ENCODE results near the gene SCFD2. TPM values are rescaled to one million over a fixed set of nuclear protein-coding genes. Genes with fewer than 3 reads are reported as not detected.

The SCFD2 gene
- total RNA-seq, 2 experiments from 2014 or later: 21.6 to 22.5 TPM

DNA sequence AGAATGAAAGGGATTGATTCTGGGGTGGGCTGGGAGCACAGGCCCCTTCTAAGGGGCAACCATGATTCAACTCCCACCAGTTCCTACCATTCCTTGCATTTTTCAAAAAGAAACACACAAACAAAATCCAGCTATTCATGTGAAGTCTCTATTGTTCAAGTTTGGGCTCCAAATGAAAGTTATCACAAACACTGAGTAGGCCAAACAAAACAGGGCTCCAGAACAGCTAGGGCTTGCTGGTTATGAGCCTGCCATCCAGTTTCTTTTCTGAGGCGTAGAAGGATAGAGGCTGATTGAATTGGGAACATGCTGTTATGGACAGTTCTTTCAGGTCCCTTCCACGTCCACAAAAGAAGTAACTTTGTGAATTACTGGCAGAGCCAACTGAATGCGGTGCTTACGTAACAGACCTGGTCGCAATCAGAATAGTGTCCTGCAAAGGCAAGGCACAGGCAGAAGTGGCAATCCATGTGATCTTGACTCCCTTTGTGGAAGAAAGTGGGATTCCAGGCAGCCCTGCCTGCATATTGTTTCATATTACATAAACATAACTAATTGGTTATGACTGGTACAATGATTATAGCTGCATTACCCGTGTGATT is 244.5 kb downstream of the SCFD2 start:
- Mint-ChIP-seq H3K4me1 (peaks cover 15% of the 10 kb centered on the region), H3K36me3 (ENCODE audit: low read depth) (peaks cover 12% of the 10 kb centered on the region), H3K27me3 (no peaks in the 10 kb centered on the region), H3K4me3 (no peak overlapping the region), H3K9me3 (ENCODE audit: low read depth) (peaks cover under 1% of the 10 kb centered on the region), H3K27ac (no peak overlapping the region)
- ChIA-PET CTCF (no interaction called here), POLR2A (no interaction called here)
- no peak for DNase-seq
- intact Hi-C loops (cut with DNase I, micrococcal nuclease): no loop called here
- no peak for ATAC-seq

DNA sequence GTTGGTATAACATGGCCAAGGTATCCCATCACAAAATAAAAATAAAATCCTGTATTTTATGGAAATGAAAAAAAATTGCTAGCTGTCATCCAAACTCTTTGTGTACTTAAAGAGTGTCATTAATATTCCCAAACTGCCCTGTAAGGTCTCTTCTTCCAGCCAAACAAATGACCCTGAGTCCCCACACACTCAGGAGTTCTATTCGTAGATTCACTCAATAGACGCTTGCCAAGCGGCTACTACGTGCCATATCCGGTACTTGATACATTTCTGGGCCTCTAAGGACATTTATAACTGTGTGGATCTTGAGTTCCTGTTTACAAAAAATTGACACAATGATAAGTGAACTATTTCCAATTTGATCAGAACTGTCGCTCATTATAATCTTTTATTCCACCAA is 245.1 kb downstream of the SCFD2 start:
- DNase-seq (no peak), ATAC-seq (no peak)
- ChIA-PET CTCF (no interaction called here), POLR2A (no interaction called here)
- intact Hi-C loops (cut with DNase I, micrococcal nuclease): no loop called here
- Mint-ChIP-seq H3K4me3 (no peak overlapping the region), H3K4me1 (peaks cover 17% of the 10 kb centered on the region), H3K27ac (no peak overlapping the region), H3K9me3 (ENCODE audit: low read depth) (peaks cover 1% of the 10 kb centered on the region), H3K27me3 (no peaks in the 10 kb centered on the region), H3K36me3 (ENCODE audit: low read depth) (peaks cover 18% of the 10 kb centered on the region)

GRCh38 chr4:53119680-53120079 is 246.2 kb downstream of the SCFD2 start:
- CTCF ChIA-PET: no interaction called here
- ATAC-seq: no peak
- Mint-ChIP-seq H3K4me1 (peaks cover 19% of the 10 kb centered on the region), H3K27ac (no peak overlapping the region), H3K4me3 (no peak overlapping the region), H3K36me3 (ENCODE audit: low read depth) (peaks cover 25% of the 10 kb centered on the region), H3K27me3 (no peaks in the 10 kb centered on the region), H3K9me3 (ENCODE audit: low read depth) (peaks cover 5% of the 10 kb centered on the region)
- intact Hi-C loops (cut with DNase I, micrococcal nuclease): loop anchor here in 1 of 2 experiments (5.0 kb wide), 1 partner anchor 52 kb away; no protein-coding TSS in a partner anchor
- POLR2A ChIA-PET: no interaction called here
- DNase-seq: no peak

- ChIA-PET POLR2A (no interaction called here), CTCF (interaction anchor here (0.7 kb wide), 1 partner anchor 1047 kb away, joined by 3 read pairs; no protein-coding TSS in a partner anchor)
- no peak for ATAC-seq
- Mint-ChIP-seq H3K4me1 (peaks cover 25% of the 10 kb centered on the region), H3K27ac (no peak overlapping the region), H3K9me3 (ENCODE audit: low read depth) (peaks cover 5% of the 10 kb centered on the region), H3K36me3 (ENCODE audit: low read depth) (peaks cover 26% of the 10 kb centered on the region), H3K27me3 (no peaks in the 10 kb centered on the region), H3K4me3 (no peak overlapping the region)
- DNase-seq: no peak
- intact Hi-C loops (cut with DNase I, micrococcal nuclease): loop anchor here in 1 of 2 experiments (5.0 kb wide), 1 partner anchor 51 kb away; no protein-coding TSS in a partner anchor
Observed at GRCh38 chr4:53118676-53119075, 247.2 kb downstream of the SCFD2 start.

DNA sequence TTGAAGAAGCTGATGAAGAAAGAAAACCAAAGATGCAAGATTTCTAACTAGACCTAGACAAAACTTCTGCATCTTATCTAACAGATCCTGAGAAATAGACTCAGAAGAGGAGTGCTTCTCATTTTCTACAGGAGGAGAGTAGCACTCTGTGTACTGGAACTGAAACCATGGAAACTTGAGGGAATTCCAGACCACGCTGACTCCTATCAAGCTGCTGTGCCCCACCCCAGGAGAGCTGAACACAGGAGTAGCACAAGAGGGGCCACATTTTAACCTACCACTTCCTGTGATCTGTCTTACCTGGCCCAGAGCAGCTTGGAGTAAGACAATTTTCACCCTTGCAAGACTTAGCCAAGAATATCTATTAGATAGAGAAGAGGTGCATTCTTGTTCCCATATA is 248.9 kb downstream of the SCFD2 start:
- Mint-ChIP-seq H3K9me3 (ENCODE audit: low read depth) (peaks cover 8% of the 10 kb centered on the region), H3K27me3 (no peaks in the 10 kb centered on the region), H3K4me1 (peaks cover 33% of the 10 kb centered on the region), H3K4me3 (no peak overlapping the region), H3K27ac (peak overlapping the region; percentile 55), H3K36me3 (ENCODE audit: low read depth) (peaks cover 38% of the 10 kb centered on the region)
- ChIA-PET POLR2A (no interaction called here), CTCF (interaction anchor here (1.5 kb wide), 1 partner anchor 15 kb away, joined by 3 read pairs; no protein-coding TSS in a partner anchor)
- ATAC-seq (no peak), DNase-seq (no peak)
- intact Hi-C loops (cut with DNase I, micrococcal nuclease): loop anchor here in 1 of 2 experiments (5.0 kb wide), 1 partner anchor 50 kb away; no protein-coding TSS in a partner anchor

DNA sequence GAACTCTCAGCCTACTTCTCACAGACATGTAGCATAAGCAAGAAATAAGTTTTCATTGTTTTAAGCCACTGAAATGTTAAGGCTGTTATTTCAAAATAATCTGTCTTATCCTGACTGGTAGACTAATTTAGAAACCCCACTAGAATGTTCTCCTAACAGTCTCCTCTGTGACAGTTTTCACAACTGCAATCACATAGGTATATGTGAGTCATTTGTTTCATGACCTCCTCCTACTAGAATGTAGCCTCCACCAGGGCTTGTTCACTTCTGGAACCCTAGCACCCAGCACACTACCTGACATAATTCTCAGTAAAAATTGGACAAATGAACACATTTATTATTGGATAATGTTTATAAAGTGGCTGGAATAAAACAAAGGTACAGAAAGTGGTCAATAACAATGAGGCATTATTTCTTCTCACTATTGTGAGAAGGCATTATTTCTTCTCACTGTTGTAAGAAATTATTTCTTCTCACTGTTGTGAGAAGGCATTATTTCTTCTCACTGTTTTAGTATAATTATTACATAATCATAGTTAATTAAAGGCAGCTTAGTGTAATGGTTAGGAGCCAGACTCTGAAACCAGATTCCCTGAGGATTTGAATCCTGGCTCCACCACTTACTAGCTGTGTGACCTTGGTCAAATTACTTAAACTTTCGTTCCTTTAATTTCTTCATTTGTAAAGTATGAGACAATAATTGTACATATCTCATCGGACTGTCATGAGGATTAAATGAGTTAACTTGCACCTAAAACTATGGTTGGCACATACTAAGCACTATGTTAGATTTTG is 252.2 kb downstream of the SCFD2 start:
- Mint-ChIP-seq H3K4me1 (peaks cover 33% of the 10 kb centered on the region), H3K36me3 (ENCODE audit: low read depth) (peaks cover 60% of the 10 kb centered on the region), H3K4me3 (no peak overlapping the region), H3K9me3 (ENCODE audit: low read depth) (peaks cover 25% of the 10 kb centered on the region), H3K27me3 (no peaks in the 10 kb centered on the region), H3K27ac (peak overlapping the region; percentile 91)
- peak; percentile 99 for ATAC-seq
- DNase-seq: peak; percentile 38
- POLR2A ChIA-PET: no interaction called here
- intact Hi-C loops (cut with DNase I, micrococcal nuclease): loop anchor here (1.0 to 5.0 kb wide), 5 partner anchors 12 to 1271 kb away; partner anchors contain the start of genes DCUN1D4 (in 1 of the 2) and SCFD2 (in 1 of the 2)
- CTCF ChIA-PET: interaction anchor here (0.7 to 1.4 kb wide), 2 partner anchors 19 to 20 kb away, joined by 3 to 4 read pairs; no protein-coding TSS in a partner anchor

DNA sequence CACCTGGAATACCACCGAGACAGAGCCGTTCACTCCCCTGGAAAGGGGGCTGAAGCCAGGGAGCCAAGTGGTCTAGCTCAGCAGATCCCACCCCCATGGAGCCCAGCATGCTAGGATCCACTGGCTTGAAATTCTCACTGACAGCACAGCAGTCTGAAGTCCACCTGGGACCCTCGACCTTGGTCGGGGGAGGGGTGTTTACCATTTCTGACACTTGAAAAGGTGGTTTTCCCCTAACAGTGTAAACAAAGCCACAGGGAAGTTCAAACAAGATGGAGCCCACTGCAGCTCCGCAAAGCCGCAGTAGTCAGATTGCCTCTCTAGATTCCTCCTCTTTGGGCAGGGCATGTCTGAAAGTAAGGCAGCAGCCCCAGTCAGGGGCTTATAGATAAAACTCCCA is 260.5 kb downstream of the SCFD2 start:
- POLR2A ChIA-PET: no interaction called here

DNA sequence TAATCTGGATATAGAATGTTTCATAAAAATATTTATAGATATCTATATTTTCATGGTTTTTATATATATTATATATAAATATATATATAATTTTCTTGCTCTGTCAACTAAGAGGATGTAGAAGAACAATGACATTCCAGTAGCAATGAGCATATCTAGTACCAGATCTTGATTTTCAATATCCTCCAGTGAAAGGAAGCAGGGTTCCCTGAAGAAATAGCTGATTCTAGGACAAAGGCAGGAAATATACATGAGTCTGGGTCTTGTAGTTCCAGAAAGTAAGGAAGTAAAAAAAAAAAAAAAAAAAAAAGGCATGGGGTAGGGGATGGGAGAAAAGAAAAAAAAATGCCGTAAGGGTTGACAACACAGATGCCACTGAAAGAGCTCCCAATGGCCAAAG is 262.4 kb downstream of the SCFD2 start:
- no peaks in the 10 kb centered on the region for H3K27me3 Mint-ChIP-seq
- DNase-seq (no peak), ATAC-seq (no peak)
- ChIA-PET CTCF (interaction anchor here (0.6 kb wide), 1 partner anchor 391 kb away, joined by 3 read pairs; no protein-coding TSS in a partner anchor), POLR2A (no interaction called here)
- intact Hi-C loops (cut with DNase I, micrococcal nuclease): loop anchor here in 1 of 2 experiments (10.0 kb wide), 1 partner anchor 961 kb away; the partner anchor contains the start of gene CHIC2
- H3K4me3 Mint-ChIP-seq: no peak overlapping the region
- peaks cover 50% of the 10 kb centered on the region for H3K36me3 Mint-ChIP-seq (ENCODE audit: low read depth)
- H3K4me1 Mint-ChIP-seq: peaks cover 21% of the 10 kb centered on the region
- H3K27ac Mint-ChIP-seq: no peak overlapping the region
- H3K9me3 Mint-ChIP-seq (ENCODE audit: low read depth): peaks cover 15% of the 10 kb centered on the region

More for the DNA sequence above, 260.5 kb downstream of the SCFD2 start:
- no peaks in the 10 kb centered on the region for H3K27me3 Mint-ChIP-seq
- DNase-seq (no peak), ATAC-seq (no peak)
- intact Hi-C loops (cut with DNase I, micrococcal nuclease): loop anchor here in 1 of 2 experiments (10.0 kb wide), 1 partner anchor 959 kb away; the partner anchor contains the start of gene CHIC2
- H3K27ac Mint-ChIP-seq: no peak overlapping the region
- H3K4me3 Mint-ChIP-seq: no peak overlapping the region
- CTCF ChIA-PET: no interaction called here
- H3K4me1 Mint-ChIP-seq: peaks cover 15% of the 10 kb centered on the region
- H3K9me3 Mint-ChIP-seq (ENCODE audit: low read depth): peaks cover 13% of the 10 kb centered on the region
- peaks cover 54% of the 10 kb centered on the region for H3K36me3 Mint-ChIP-seq (ENCODE audit: low read depth)

GRCh38 chr4:53101191-53101581 is 264.7 kb downstream of the SCFD2 start:
- no peak for DNase-seq
- H3K4me3 Mint-ChIP-seq: no peak overlapping the region
- intact Hi-C loops (cut with DNase I, micrococcal nuclease): loop anchor here (1.0 to 10.0 kb wide), 3 partner anchors 12 to 964 kb away; partner anchors contain the start of gene CHIC2 (in 1 of the 2)
- H3K36me3 Mint-ChIP-seq (ENCODE audit: low read depth): peaks cover 40% of the 10 kb centered on the region
- H3K27me3 Mint-ChIP-seq: no peaks in the 10 kb centered on the region
- ATAC-seq: peak; percentile 95
- H3K9me3 Mint-ChIP-seq (ENCODE audit: low read depth): peaks cover 11% of the 10 kb centered on the region
- ChIA-PET POLR2A (no interaction called here), CTCF (interaction anchor here (0.6 kb wide), 1 partner anchor 86 kb away, joined by 4 read pairs; no protein-coding TSS in a partner anchor)
- H3K27ac Mint-ChIP-seq: peak overlapping the region; percentile 74
- peaks cover 22% of the 10 kb centered on the region for H3K4me1 Mint-ChIP-seq

GRCh38 chr4:53100501-53101190 is 265.2 kb downstream of the SCFD2 start:
- ChIA-PET CTCF (no interaction called here), POLR2A (no interaction called here)
- H3K36me3 Mint-ChIP-seq (ENCODE audit: low read depth): peaks cover 40% of the 10 kb centered on the region
- ATAC-seq (no peak), DNase-seq (no peak)
- peak overlapping the region; percentile 74 for H3K27ac Mint-ChIP-seq
- intact Hi-C loops (cut with DNase I, micrococcal nuclease): loop anchor here (1.0 to 10.0 kb wide), 3 partner anchors 13 to 964 kb away; partner anchors contain the start of gene CHIC2 (in 1 of the 2)
- H3K4me3 Mint-ChIP-seq: no peak overlapping the region
- H3K4me1 Mint-ChIP-seq: peaks cover 22% of the 10 kb centered on the region
- no peaks in the 10 kb centered on the region for H3K27me3 Mint-ChIP-seq
- H3K9me3 Mint-ChIP-seq (ENCODE audit: low read depth): peaks cover 11% of the 10 kb centered on the region

- intact Hi-C loops (cut with DNase I, micrococcal nuclease): no loop called here
- POLR2A ChIA-PET: no interaction called here
Observed at GRCh38 chr4:53098681-53099121, 267.2 kb downstream of the SCFD2 start.

More at GRCh38 chr4:53098681-53099121, 267.2 kb downstream of the SCFD2 start:
- peak overlapping the region; percentile 58 for H3K27ac Mint-ChIP-seq
- H3K4me3 Mint-ChIP-seq: no peak overlapping the region
- no peak for DNase-seq
- ATAC-seq: peak; percentile 33
- no peaks in the 10 kb centered on the region for H3K27me3 Mint-ChIP-seq
- H3K36me3 Mint-ChIP-seq (ENCODE audit: low read depth): peaks cover 35% of the 10 kb centered on the region
- peaks cover 18% of the 10 kb centered on the region for H3K9me3 Mint-ChIP-seq (ENCODE audit: low read depth)
- peaks cover 22% of the 10 kb centered on the region for H3K4me1 Mint-ChIP-seq
- CTCF ChIA-PET: no interaction called here
